IPS-18c (cell line): Measurements from ENCODE around the gene NUDCD2.
"Not testable (repeated sequence)": the region's sequence is repeated elsewhere in the genome, so short reads cannot be mapped to it uniquely, and the experiment has no call there.

Experiments
- H3K4me3 ChIP-seq: 2 replicates; pipeline ENCODE4 v1.7.0; 2013; ENCODE audit warnings: low read depth, mild to moderate bottlenecking, low read length, moderate library complexity; ENCODE audit not compliant: insufficient read depth
- H3K9me3 ChIP-seq: one replicate; pipeline ENCODE4 v1.6.1; 2013; ENCODE audit warnings: mild to moderate bottlenecking, low read length, moderate library complexity; ENCODE audit not compliant: control insufficient read depth, insufficient read depth

The NUDCD2 gene

GRCh38 chr5:163401271-163401670 lies 58.6 kb downstream of the NUDCD2 start:
- H3K4me3 ChIP-seq, result no peak overlapping the region
- H3K9me3 ChIP-seq, result no peaks in the 10 kb centered on the region

- Histone ChIP-seq H3K4me3 (no peak overlapping the region), H3K9me3 (no peaks in the 10 kb centered on the region)
These were observed 60.0 kb downstream of the NUDCD2 start for GRCh38 chr5:163399923-163400322.

- Histone ChIP-seq H3K4me3 (no peak overlapping the region), H3K9me3 (no peaks in the 10 kb centered on the region)
These were observed 62.5 kb downstream of the NUDCD2 start for GRCh38 chr5:163397354-163397753.

GRCh38 chr5:163396818-163397340 lies 63.0 kb downstream of the NUDCD2 start:
- H3K4me3 ChIP-seq, H3K9me3 ChIP-seq: not testable (repeated sequence)
